HG03575 (cell line): ENCODE data around the gene HCLS1.
"Not testable (repeated sequence)": the region's sequence is repeated elsewhere in the genome, so short reads cannot be mapped to it uniquely, and the experiment has no call there.

Source experiments
- ATAC-seq: cut with Tn5 transposase; IDR thresholded peaks from one replicate; pipeline ENCODE4 v1.9.1; 2021; ENCODE audit not compliant: unreplicated experiment, insufficient number of reproducible peaks, low FRiP score; ENCODE audit errors: extremely low read depth

HCLS1 gene, protein sequence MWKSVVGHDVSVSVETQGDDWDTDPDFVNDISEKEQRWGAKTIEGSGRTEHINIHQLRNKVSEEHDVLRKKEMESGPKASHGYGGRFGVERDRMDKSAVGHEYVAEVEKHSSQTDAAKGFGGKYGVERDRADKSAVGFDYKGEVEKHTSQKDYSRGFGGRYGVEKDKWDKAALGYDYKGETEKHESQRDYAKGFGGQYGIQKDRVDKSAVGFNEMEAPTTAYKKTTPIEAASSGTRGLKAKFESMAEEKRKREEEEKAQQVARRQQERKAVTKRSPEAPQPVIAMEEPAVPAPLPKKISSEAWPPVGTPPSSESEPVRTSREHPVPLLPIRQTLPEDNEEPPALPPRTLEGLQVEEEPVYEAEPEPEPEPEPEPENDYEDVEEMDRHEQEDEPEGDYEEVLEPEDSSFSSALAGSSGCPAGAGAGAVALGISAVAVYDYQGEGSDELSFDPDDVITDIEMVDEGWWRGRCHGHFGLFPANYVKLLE

DNA sequence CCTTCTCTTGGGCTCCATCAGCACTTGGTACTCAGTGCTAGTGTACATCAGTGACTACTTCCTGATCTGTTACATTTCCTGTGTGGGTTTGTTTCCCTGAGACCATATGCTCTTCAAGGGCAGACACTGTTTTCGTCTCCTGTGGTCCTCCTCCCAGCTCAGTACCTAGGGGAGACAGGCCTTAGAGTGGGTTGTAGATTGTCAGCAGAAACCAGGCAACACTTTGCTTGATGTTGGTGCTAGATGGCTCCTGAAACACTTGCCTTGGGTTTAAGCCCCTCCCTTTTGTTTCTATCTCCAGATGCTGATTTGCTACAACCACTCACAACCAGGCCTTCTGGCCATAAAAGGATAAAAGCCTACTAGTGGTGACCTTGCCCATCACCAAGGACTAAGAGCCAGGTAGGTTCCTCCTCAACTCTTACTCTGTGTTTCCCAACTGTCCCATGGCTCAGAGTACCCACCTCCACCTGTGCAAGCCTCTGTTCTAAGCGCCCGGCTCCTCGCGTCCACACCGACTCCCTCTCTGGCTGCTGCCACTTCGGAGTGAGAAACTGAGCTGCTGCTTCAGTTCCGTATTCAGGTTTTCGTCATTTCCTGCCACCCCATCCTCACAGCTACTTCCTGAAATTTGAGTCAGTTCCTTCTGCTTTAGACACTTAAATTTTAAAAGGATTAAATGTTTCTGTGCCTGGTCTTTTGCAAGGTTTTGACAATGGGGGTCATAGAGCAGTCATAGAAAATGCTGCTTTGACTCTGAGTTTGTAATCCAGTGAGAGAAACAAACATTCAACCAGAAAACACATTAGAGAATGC, at the start of gene HCLS1:
Gene HCLS1 (minus strand): TSS at position 548 of the 816 bp plus-strand sequence. CDS start 2,556 bp downstream, outside the sequence.
- peak; percentile 75 for ATAC-seq

DNA sequence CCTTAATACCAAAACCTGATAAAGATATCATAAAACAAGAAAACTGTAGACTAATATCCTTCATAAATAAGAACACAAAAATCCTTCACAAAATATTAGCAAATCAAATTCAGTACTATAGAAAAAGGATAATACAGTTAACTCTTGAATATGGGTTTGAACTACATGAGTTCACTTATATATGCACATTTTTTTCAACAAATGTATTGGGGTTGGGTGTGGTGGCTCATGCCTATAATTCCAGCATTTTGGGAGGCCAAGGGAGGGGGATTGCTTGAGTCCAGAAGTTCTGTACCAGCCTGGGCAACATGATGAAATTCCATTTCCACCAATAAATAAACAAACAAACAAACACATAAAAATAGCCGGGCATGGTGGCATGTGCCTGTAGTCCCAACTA, 49.6 kb upstream of the HCLS1 start:
- ATAC-seq = no peak

DNA sequence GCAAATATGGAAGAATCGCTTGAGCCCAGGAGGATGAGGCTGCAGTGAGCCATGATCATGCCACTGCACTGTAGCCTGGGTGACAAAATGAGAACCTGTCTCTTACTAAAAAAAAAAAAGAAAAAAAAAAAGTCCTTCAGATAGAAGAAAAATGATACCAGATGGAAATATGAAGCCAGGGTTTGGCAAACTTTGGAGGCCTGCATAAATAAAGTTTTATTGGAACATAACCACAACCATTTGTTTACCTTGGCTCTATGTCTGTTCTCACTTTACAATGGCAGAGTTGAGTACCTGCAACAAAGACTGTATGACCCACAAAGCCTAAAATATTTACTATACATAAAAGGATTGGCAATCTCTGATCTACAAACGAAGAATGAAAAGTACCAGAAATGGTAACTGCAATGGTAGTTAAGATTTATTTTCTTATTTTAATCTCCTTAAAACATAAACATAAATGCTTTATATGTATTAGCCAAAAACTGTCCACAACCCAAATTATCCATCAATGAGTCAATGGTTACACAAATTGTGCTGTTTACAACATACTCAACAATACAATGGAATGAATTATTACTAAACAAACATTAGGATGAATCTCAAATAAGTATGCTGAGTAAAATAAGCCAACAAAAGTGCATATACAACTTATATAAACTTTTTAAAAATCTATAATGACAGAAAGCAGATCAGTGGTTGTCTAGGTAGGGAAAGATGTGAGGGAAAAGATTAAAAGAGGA, 47.0 kb upstream of the HCLS1 start:
- ATAC-seq = no peak

DNA sequence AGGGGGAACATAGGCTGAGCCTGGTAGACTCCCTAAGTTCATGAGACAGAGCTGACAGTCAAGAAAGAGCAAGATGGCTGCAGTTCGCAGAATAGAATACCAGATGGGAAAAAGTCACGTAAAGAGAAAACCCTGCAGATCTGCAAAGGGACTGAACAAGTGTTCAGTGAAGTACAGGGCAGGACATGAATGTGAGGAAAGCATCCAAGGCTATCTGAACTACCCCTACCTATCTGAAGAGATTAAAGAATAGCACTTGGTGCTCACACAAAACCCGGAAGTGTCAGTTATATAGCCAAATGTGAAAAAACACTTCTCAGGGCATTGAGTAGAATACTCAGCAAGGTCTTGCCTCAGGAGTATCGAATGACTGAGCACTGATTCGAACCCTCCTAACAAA, 44.8 kb upstream of the HCLS1 start:
- ATAC-seq = no peak

DNA sequence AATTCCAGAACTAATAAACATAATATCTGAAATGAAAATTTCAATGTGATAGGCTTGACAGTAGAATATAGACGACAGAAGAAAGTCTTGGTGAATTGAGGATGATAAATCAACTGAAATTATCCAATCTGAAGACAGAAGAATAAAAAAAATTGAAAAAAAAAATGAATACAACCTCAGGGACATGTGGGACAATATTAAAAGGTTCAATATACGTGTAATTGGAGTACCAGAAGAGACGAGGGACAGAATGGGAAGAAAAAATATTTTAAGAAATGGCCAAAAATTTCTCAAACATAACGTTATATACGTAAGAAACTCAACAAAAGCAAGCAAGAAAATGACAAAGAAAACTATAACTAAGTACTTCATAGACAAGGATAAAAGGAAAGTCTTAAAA, 43.3 kb upstream of the HCLS1 start:
- no peak for ATAC-seq

DNA sequence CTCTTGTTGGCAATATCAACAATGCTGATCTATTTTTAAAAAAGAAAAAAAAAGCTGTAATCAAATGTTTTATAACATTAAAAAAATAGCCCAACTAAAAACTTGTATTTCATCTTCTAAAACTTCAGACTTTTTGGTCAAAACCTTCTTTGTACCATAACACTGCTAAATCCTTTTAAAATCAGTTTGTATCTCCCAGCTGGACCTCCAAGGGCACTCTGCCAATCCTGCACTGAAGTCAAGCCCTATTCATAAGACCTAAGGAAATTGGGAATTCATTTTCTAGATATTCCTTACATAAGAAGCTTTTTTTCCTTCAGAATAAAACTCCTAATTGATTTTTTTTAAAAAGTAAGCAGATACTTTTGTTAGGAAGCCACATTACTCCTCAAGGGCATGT, 38.2 kb upstream of the HCLS1 start:
- no peak for ATAC-seq

DNA sequence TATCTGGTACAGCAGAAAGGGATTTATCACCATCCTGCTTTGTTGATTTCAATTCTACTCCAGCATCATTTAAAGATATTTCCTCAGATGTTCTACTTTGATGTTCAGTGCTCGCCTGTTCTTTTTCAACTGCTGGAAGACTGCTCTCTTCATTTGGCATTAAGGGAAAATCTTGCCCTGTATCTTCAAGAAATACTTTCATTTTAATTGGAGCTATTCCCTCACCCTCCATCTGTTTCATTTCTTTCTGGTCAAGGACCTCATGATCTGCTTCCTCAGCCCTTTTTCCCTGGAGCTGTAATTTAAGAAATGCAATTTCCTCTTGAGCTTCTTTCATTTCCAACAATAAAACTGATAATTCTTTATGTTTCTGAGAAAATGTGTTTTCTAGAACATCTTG, 37.8 kb upstream of the HCLS1 start:
- ATAC-seq = no peak

DNA sequence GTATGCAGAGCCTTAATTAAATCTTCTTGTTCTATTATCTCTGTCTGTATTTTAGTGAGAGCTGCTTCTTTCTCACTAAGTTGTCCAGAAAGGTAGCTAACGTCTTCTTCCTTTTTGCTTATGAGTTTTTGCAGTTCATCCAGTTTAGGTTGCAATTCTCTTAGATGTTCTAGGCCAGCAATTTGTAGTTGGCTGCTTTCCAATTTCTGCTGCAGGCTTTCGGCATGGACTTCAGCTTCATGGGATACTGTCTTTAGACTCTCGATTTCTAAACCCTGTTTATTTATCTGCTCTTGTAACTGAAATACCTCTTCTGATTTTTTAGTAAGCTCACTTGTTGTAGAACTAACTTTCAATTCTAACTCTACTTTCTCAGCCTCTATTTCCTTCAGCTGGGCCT, 35.5 kb upstream of the HCLS1 start:
- no peak for ATAC-seq

DNA sequence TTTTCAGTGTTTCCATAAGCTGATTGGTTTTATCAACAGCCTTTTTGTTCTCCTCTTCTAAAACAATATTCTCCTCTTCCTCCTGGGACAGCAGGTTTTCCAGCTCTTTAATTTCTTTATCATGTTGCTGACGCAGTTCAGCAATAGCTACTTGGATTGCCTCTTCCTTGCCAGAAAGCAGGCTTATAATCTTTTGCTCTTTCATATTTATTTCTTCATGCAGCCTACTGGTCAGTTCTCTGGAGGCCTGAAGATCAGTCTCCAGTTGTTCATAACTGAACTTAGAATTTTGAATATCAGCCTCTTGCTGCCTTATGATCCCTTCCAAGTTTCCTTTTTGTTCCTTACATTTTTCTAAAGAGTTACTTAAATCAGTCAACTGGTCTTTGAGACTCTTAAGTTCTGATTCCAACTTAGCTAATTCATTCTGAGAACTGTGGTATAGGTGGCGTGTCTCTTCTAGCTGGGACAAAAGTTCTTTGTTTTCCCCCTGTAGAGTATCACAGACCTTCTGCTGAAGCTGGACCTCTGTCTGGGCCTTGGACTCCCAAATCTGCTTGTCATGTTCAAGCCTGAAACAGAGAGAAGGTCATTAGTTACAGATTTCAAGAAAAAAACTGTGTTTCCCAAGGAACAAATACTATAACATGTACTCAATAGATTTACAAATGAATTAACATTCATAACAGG, 31.5 kb upstream of the HCLS1 start:
- no peak for ATAC-seq

DNA sequence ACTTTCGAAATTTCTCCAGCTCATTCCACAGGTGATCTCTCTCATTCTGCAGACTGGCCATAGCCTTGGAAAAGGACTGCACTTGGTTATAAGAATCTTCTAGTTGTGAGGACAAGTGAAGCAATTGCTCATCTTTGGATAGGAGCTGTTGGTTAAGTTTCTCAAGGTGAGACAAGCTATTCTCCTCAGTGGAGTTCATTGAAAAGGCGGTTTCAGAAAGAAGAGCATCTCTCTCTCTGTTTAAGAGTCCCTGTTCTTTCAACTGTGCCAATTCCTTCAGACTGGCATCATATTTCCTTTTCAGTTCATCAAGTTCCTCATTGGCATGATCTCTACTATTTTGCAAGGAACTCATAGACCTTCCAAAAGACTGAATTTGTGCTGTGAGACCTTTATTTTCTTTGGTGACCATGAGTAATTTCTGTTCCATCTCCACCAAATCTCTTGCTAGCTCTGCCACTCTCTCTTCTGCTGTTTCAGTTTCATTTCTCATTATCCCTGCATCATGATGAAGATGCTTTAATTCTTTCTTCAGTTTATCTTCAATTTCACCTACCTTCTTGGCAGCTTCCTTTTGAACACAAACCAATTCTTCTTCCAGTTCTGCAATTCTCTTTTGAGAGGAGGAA, 30.2 kb upstream of the HCLS1 start:
- ATAC-seq = no peak

DNA sequence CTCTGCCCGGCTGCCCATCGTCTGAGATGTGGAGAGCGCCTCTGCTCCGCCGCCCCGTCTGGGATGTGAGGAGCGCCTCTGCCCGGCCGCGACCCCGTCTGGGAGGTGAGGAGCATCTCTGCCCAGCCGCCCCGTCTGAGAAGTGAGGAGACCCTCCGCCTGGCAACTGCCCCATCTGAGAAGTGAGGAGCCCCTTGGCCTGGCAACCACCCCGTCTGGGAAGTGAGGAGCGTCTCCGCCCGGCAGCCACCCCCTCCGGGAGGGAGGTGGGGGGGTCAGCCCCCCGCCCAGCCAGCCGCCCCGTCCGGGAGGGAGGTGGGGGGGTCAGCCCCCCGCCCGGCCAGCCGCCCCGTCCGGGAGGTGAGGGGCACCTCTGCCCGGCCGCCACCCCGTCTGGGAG, 28.0 kb upstream of the HCLS1 start:
- not testable (repeated sequence) for ATAC-seq

DNA sequence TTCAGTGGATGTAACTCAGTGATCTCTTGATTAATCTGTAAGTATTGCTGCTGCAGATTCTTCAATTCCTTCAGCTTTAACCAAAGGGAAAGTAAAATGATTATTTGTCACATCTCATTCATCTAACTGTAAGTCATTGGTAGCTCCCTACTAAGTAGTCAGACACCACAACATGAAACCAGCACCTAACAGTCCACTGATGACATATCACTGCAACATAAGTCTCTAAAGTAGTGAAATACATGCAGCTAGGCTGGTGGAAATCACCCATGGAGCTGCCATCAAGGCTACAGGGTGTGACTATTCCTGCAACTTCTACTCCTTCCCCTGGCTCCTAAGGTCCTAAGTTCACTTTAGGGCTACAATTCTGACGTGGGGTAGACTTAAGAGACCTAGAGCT, 21.1 kb upstream of the HCLS1 start:
- no peak for ATAC-seq

DNA sequence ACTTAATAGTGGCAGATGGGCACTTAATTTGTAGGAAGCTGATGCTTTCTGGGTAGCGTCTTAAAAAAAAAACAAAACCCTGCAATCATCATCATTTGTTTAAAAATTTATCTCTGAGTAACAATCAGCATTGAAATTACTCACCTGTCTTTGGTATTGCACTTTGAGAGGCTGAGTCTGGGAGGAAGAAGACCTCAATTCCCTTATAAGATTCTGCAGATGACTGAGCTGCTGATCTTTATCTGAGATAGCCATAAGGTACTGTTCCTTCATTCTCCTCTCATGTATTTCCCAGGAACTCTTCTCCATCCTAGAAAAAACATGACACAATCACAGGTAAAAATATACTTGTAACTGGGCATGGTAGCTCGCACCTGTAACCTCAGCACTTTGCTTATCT, 16.4 kb upstream of the HCLS1 start:
- ATAC-seq = no peak

DNA sequence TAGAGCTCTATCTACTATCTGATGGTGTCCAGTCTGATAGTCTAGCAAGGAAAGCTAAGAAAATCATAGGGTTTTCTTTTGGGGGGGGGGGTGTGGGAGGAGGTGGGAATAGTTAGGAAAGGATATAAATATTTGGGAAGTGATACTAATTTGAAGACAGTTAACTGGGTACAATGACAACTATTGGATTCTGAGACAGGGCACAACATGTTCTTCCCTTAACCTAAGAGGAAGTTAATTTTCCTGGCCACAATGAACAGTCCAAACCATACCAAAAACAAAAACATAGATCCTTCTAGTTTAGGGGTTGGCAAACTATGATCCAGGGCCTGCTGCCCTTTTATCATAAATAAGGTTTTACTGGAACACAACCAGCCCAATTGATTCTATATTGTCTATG, 10.0 kb upstream of the HCLS1 start:
- ATAC-seq = no peak

DNA sequence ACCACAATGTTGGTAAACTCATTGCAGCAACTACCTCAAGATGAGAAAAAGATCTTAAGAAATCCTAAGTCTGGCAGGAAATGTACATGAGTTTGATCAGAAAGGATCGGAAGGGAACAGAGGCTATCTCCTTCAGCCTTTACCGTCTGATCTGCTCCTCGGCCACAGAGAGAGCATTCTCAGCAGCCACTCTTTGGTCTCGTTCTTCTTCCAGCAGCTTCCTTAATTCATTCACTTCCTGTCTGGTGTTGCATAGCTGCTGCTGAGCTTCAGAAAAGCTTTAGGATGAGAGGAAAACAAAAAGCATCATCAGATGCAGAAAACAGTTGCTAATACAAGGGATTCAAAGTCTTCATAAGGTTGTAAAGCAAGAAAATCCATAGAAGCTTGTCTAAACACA, 6.6 kb upstream of the HCLS1 start:
- no peak for ATAC-seq

DNA sequence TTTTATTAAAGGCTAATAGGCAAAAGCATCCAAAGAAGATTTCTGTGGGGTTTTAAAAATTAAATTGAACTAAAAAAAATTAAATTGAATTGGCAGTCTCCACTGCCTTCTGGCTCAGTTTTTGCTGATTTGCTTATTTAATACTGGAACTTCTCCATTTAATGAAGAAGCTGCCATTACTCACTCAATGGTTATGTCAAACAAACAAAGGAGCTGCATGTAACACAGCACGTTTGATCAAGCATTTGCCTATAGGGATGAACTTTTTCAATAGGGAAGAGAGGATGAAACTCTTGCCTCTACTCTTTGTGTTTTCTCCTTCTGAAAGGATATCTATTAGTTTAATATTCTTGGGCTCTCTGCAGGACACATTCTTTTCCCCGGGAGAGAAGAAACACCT, 4.8 kb upstream of the HCLS1 start:
- ATAC-seq = no peak

DNA sequence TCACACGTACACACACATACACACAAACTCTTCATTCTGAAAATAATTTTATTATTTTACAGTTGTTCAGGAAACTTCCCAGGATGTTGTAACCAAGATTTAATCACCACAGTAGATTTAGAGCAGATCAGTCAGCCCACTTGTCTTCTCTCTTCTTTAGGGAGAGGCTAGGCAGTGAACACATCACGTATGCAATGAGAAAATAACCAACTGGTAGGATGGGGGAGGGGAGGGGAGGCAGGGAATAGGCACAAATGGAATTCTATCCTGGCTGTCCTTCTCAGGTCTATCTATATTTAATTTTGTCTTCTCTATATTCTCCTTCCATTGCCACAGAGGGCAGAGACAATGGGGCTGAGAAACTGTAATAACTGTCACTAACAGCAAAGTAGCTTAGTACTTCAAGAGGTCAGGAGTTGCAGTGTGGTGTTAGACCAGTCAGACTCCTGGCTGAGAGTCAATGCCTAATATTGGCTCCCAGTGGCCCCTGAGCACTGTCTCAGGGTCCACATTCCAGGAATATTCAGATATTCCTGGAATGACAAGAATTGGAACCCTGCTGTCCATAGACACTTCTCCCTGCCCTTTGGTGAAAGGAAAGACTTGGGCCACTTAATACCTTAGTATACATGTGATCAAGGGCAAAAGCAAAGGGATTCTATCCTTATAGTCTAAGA, 2.6 kb upstream of the HCLS1 start:
- no peak for ATAC-seq

DNA sequence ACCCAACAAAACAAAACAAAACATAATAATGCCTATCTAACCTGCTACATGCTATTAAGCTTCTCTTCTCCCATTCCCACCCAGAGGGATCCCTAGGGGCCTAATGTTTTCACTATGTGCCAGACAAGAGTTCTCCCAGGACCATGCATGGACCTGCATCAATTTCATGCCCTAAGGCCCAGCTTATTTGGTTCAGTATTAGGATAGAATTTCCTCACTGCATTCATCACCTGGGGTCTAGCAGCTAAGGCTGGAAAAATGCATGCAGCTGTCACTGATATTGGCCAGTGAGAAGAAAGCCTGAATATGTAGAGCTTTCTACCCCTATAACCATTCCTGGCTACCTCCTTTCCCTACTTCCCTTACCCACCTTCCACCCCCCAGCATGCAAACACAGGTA, 2.0 kb upstream of the HCLS1 start:
- no peak for ATAC-seq
